ENCODE data around the gene CLEC2D.

CLEC2D gene

DNA sequence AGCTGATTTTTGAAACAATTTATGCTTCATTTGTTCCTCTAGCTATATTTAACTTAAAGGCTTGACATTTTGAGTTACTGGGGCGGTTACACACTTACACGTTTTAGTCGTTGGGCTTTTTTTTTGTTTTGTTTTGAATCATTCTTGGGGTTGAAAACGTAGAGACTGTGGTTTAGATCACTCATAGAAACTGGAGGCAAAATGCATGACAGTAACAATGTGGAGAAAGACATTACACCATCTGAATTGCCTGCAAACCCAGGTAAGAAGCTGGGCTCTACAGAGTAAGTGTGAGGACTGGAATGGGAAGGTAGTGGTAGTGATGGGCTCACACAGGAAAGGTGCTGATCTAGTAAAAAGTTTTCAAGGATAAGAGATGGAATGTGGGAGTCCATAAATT, at the start of gene CLEC2D:
Gene CLEC2D, plus strand, starts transcription at position 180 of the 400 bp plus-strand sequence. Its CDS starts 22 bp downstream, at position 202.
- H3K4me3 ChIP-seq (replicated peaks; ENCODE audit: low read depth, low read length) = no peak within 1 kb of the TSS
- no peak for DNase-seq (ENCODE audit: extremely low read depth, low read depth)
- TF ChIP-seq CTCF (IDR thresholded peaks at IDR 0.05; ENCODE audit: low read depth, low read length, missing control alignments) = no peak

- TF ChIP-seq CTCF (IDR thresholded peaks at IDR 0.05; ENCODE audit: low read depth, low read length, missing control alignments) = no peak
- no peak for DNase-seq (ENCODE audit: extremely low read depth, low read depth)
- no peak overlapping the region for H3K4me3 ChIP-seq (replicated peaks; ENCODE audit: low read depth, low read length)
These were observed 44.5 kb upstream of the CLEC2D start for GRCh38 chr12:9625019-9625418.

DNA sequence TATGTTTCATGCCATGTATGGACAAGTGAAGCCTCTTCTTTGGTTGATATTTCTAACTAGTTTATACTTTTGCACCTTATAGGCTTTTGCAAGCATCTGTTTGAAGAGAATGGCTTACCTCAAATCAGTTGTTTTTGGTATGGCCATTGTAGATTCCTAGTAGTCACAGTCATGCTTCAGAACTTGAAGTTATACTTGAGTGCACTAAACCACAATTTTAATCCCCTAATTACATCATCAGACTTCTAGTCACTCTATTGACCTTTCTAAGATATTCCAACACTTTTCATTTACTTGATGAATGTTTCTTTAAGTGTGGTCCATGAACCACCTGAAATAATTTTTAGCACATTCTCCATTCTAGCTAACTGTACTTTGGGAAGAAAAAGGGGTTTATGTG, 43.2 kb upstream of the CLEC2D start:
- H3K4me3 ChIP-seq (replicated peaks; ENCODE audit: low read depth, low read length) = no peak overlapping the region
- no peak for TF ChIP-seq CTCF (IDR thresholded peaks at IDR 0.05; ENCODE audit: low read depth, low read length, missing control alignments)
- DNase-seq (ENCODE audit: extremely low read depth, low read depth) = no peak

GRCh38 chr12:9626821-9627220, 42.7 kb upstream of the CLEC2D start:
- no peak for TF ChIP-seq CTCF (IDR thresholded peaks at IDR 0.05; ENCODE audit: low read depth, low read length, missing control alignments)
- DNase-seq (ENCODE audit: extremely low read depth, low read depth) = no peak
- H3K4me3 ChIP-seq (replicated peaks; ENCODE audit: low read depth, low read length) = no peak overlapping the region

DNA sequence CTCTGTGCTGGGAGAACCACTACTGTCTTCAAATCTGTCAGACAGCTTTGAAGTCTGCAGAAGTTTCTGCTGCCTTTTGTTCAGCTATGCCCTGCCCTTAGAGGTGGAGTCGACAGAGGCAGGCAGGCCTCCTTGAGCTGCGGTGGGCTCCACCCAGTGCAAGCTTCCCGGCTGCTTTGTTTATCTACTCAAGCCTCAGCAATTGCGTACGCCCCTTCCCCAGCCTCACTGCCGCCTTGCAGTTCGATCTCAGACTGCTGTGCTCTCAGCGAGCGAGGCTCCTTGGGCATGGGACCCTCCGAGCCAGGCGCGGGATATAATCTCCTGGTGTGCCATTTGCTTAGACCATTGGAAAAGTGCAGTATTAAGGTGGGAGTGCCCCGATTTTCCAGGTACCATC, 36.7 kb upstream of the CLEC2D start:
- no peak for DNase-seq (ENCODE audit: extremely low read depth, low read depth)
- no peak for TF ChIP-seq CTCF (IDR thresholded peaks at IDR 0.05; ENCODE audit: low read depth, low read length, missing control alignments)
- H3K4me3 ChIP-seq (replicated peaks; ENCODE audit: low read depth, low read length) = no peak overlapping the region

DNA sequence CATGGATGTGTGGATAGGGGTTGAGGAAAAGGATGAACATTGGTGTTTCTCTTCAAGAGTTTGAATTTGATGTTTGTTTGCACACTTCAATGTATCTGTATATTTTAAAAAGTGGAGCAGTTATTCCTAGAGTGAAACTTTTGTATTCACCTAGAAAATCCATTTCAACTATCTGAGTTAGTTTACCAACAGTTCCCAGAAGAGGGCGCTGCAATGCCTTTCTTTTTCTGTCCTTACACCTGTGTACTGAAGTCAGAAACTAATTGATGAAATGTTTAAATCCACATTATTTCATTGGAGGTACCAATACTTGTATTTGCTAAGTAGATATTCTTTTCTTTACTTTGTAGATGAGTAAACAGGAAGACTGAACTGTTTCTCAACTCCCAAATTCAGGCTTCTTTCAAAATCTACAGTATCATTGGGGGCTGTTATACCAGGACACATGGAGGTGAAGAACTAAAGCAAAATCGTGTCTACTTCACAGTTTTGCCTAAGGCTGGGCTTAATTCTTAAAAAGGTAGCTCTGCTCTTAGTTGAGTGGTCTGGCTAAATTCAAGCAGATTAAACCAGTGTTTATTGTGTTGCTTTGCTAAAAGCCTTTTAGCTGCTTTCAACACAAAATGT, 35.2 kb upstream of the CLEC2D start:
- H3K4me3 ChIP-seq (replicated peaks; ENCODE audit: low read depth, low read length) = no peak overlapping the region
- no peak for DNase-seq (ENCODE audit: extremely low read depth, low read depth)
- peak; percentile 58 for TF ChIP-seq CTCF (IDR thresholded peaks at IDR 0.05; ENCODE audit: low read depth, low read length, missing control alignments)

Data from HFF-Myc (cell line).